Adrenal gland (tissue), 12 donors: ENCODE measurements around the gene ATP6V0D1. TPM values are rescaled to one million over a fixed set of nuclear protein-coding genes. Genes with fewer than 3 reads are reported as not detected.

ENCODE experiments used
- DNase-seq, 7 donors: peaks; one replicate each; pipeline ENCODE4 v3.0.0-alpha.2; 2019 to 2020
- H3K27ac ChIP-seq, 5 donors: fragments of 200-600 bp; sonication (generic) in 4 of 5; 1 replicate in 3 of 5; 2 replicates in 2 of 5; pipeline versions ENCODE4 v1.5.1 to v1.8.0; 2016 to 2020; ENCODE audit warnings: mild to moderate bottlenecking in 1 of 5
- H3K27me3 ChIP-seq: fragments of 200-600 bp; 2 replicates; pipeline ENCODE4 v1.8.0; 2021
- H3K36me3 ChIP-seq, 2 donors: fragments of 200-600 bp; replicated peaks in 1 of 2; 1 replicate in 1 of 2; 2 replicates in 1 of 2; pipeline versions ENCODE4 v1.5.1 to v1.8.0; 2018 to 2022
- H3K4me1 ChIP-seq, 2 donors: fragments of 200-600 bp; replicated peaks in 1 of 2; 1 replicate in 1 of 2; 2 replicates in 1 of 2; pipeline versions ENCODE4 v1.5.1 to v1.8.0; 2018 to 2021
- H3K4me3 ChIP-seq, 4 donors: fragments of 200-600 bp; sonication (generic) in 3 of 4; one replicate each; pipeline ENCODE4 v1.5.1; 2016 to 2018
- H3K9me3 ChIP-seq, 3 donors: fragments of 200-600 bp; sonication (generic) in 1 of 3; replicated peaks in 1 of 3; 1 replicate in 2 of 3; 2 replicates in 1 of 3; pipeline versions ENCODE4 v1.5.1 to v1.8.0; 2016 to 2021
- POLR2A ChIP-seq, 2 donors: fragments of 450-650 bp; IDR thresholded peaks; one replicate each; pipeline ENCODE4 v1.6.1; 2017; ENCODE audit warnings: antibody characterized with exemption in 2 of 2, mild to moderate bottlenecking in 2 of 2, moderate library complexity in 1 of 2
- WGBS, 4 donors: extraction: QIAGEN DNeasy Blood & Tissue Kit in 2 of 4; methylation state at CpG; one replicate each; pipeline versions ENCODE4 v1.1.5 to v1.1.7; 2013 to 2017; 5-methylcytosine and 5-hydroxymethylcytosine counted together
- intact Hi-C, 2 donors: fragments of 100-400 bp; cut with DNase I; formaldehyde crosslinking; loops; one replicate each; pipeline versions ENCODE4 v1.14.1 to v1.15.0; 2022 to 2023
- polyA plus RNA-seq, 3 donors: library from polyadenylated mRNA; stranded (reverse); fragments of 200-250 nt in 2 of 3; fragments of 350-450 nt in 1 of 3; fragmentation: Illumina TruSeq in 1 of 3; extraction: RNeasy Lipid Tissue Mini Kit (QIAGEN cat#74804) in 1 of 3; gene quantifications; one replicate each; pipeline ENCODE4 v1.2.3, GENCODE V29; 2013 to 2014
- total RNA-seq, 9 donors: library from RNA; depleted of rRNA in 4 of 9; stranded (reverse); fragments of >200 nt in 4 of 9; fragments of 120-200 nt in 1 of 9; fragmentation: NEBNext Ultra II Directional in 1 of 9; extraction: Animal tissue kit (Norgen Biotek cat#: 25700) in 1 of 9; gene quantifications; one replicate each; pipeline versions ENCODE4 v1.1.0 to v1.2.4, GENCODE V29; 2013 to 2023
- TF ChIP-seq, protein P1 (sequence below), 6 experiments: fragments of 450-650 bp in 4 of 6; fragments of 200-600 bp in 2 of 6; sonication (generic) in 1 of 6; IDR thresholded peaks; 1 replicate in 5 of 6; 2 replicates in 1 of 6; pipeline versions ENCODE4 v1.5.1 to v1.8.0; 2016 to 2021; ENCODE audit warnings: antibody characterized with exemption in 6 of 6, mild to moderate bottlenecking in 2 of 6, moderate library complexity in 1 of 6
- donor health status: healthy with polysubstance abuse.
- donor health status: Bipolar disorder and iron deficiency.
- donor health status: DM: yes; HTN: yes; CAD: no.
- donor health status: DM: no; HTN: no; CAD: no.
- donor health status: DM: no; HTN: no; CAD: no.
- donor health status: DM: yes; HTN: yes; CAD: no.

Gene ATP6V0D1
- total and polyA plus RNA-seq, 12 donors, result 24.1 to 244 (median 144) TPM

DNA sequence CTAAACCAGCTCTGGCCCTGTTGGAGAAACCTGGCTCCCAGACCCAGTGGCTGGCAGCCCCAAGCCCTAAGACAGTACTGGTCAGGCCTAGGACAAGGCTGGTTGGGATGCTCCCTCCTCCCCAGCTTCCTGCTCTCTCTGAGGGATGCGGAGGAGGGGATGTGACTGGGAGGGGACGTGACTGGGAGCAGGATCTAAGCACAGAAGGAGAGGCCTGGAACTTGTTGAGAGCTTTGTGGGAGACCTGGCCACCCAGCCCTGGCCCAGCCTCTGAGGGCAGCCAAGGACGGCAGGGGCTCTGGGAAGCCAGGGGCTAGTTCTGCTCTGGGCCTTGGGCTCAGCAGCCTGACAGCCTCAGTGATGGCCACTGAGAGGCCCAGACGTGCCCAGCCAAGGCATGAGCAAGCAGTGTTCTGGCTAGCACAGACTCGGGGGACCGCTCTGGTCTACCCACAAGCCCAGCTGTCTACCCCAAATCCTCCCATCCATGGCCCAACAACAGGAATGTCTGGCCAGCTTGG, 22.8 kb downstream of the ATP6V0D1 start:
- H3K27ac ChIP-seq, result peak overlapping the region in 3 of 5 donors; percentile 75 to 86 (median 80)
- H3K36me3 ChIP-seq, result peaks cover 0 to 3% of the 10 kb centered on the region in 2 donors
- no peak for DNase-seq
- H3K4me3 ChIP-seq, result no peak overlapping the region
- TF ChIP-seq POLR2A (IDR thresholded peaks at IDR 0.05), result no peak
- 58 to 73% (median 70%) methylated on average over 3 to 6 of the region's 6 CpGs for WGBS, 4 donors
- H3K4me1 ChIP-seq, result peaks cover 59 to 73% of the 10 kb centered on the region in 2 donors
- H3K9me3 ChIP-seq, result no peaks in the 10 kb centered on the region
- H3K27me3 ChIP-seq, result no peaks in the 10 kb centered on the region
- intact Hi-C loops, result no loop called here

- peaks cover 0 to 8% of the 10 kb centered on the region in 2 donors for H3K36me3 ChIP-seq
- H3K4me1 ChIP-seq, result peaks cover 53 to 67% of the 10 kb centered on the region in 2 donors
- intact Hi-C loops, result no loop called here
- WGBS, 4 donors, result 76 to 81% (median 76%) methylated on average over 7 of the region's 7 CpGs; no CpG with 5 or more reads in 1 of the 4 donors
- H3K4me3 ChIP-seq, result no peak overlapping the region
- H3K9me3 ChIP-seq, result no peaks in the 10 kb centered on the region
- H3K27me3 ChIP-seq, result no peaks in the 10 kb centered on the region
- TF ChIP-seq, protein P1, sequence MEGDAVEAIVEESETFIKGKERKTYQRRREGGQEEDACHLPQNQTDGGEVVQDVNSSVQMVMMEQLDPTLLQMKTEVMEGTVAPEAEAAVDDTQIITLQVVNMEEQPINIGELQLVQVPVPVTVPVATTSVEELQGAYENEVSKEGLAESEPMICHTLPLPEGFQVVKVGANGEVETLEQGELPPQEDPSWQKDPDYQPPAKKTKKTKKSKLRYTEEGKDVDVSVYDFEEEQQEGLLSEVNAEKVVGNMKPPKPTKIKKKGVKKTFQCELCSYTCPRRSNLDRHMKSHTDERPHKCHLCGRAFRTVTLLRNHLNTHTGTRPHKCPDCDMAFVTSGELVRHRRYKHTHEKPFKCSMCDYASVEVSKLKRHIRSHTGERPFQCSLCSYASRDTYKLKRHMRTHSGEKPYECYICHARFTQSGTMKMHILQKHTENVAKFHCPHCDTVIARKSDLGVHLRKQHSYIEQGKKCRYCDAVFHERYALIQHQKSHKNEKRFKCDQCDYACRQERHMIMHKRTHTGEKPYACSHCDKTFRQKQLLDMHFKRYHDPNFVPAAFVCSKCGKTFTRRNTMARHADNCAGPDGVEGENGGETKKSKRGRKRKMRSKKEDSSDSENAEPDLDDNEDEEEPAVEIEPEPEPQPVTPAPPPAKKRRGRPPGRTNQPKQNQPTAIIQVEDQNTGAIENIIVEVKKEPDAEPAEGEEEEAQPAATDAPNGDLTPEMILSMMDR (IDR thresholded peaks at IDR 0.05), result no peak
- TF ChIP-seq POLR2A (IDR thresholded peaks at IDR 0.05), result no peak
- DNase-seq, result no peak
- peak overlapping the region in 2 of 5 donors; percentile 34 to 86 for H3K27ac ChIP-seq
Measured at GRCh38 chr16:67457611-67458010, 23.3 kb downstream of the ATP6V0D1 start.

GRCh38 chr16:67456391-67457081, 24.4 kb downstream of the ATP6V0D1 start:
- H3K4me3 ChIP-seq, result no peak overlapping the region
- peak in 6 of 7 donors; percentile 71 to 86 (median 76) for DNase-seq
- intact Hi-C loops, result no loop called here
- WGBS, 4 donors, result 28 to 53% (median 42%) methylated on average over 4 to 6 of the region's 6 CpGs
- H3K4me1 ChIP-seq, result peaks cover 49 to 64% of the 10 kb centered on the region in 2 donors
- H3K9me3 ChIP-seq, result no peaks in the 10 kb centered on the region
- peak overlapping the region in 1 of 5 donors; percentile 58 for H3K27ac ChIP-seq
- TF ChIP-seq POLR2A (IDR thresholded peaks at IDR 0.05), result no peak
- TF ChIP-seq, protein P1 (IDR thresholded peaks at IDR 0.05), result peak; percentile 50 to 58 (median 54)
- H3K27me3 ChIP-seq, result no peaks in the 10 kb centered on the region
- H3K36me3 ChIP-seq, result peaks cover 0 to 17% of the 10 kb centered on the region in 2 donors

- intact Hi-C loops, result no loop called here
- H3K27ac ChIP-seq, result no peak overlapping the region
- H3K4me1 ChIP-seq, result peaks cover 44 to 64% of the 10 kb centered on the region in 2 donors
- no peaks in the 10 kb centered on the region for H3K27me3 ChIP-seq
- DNase-seq, result no peak
- H3K9me3 ChIP-seq, result no peaks in the 10 kb centered on the region
- whole genome bisulfite sequencing, 4 donors, result 88 to 98% (median 95%) methylated on average over 3 to 6 of the region's 6 CpGs
- TF ChIP-seq, protein P1 (IDR thresholded peaks at IDR 0.05), result no peak
- H3K4me3 ChIP-seq, result no peak overlapping the region
- H3K36me3 ChIP-seq, result peaks cover 0 to 22% of the 10 kb centered on the region in 2 donors
Measured at GRCh38 chr16:67454852-67455251, 26.1 kb downstream of the ATP6V0D1 start.
